ENCODE data around the gene CEP350.

DNA sequence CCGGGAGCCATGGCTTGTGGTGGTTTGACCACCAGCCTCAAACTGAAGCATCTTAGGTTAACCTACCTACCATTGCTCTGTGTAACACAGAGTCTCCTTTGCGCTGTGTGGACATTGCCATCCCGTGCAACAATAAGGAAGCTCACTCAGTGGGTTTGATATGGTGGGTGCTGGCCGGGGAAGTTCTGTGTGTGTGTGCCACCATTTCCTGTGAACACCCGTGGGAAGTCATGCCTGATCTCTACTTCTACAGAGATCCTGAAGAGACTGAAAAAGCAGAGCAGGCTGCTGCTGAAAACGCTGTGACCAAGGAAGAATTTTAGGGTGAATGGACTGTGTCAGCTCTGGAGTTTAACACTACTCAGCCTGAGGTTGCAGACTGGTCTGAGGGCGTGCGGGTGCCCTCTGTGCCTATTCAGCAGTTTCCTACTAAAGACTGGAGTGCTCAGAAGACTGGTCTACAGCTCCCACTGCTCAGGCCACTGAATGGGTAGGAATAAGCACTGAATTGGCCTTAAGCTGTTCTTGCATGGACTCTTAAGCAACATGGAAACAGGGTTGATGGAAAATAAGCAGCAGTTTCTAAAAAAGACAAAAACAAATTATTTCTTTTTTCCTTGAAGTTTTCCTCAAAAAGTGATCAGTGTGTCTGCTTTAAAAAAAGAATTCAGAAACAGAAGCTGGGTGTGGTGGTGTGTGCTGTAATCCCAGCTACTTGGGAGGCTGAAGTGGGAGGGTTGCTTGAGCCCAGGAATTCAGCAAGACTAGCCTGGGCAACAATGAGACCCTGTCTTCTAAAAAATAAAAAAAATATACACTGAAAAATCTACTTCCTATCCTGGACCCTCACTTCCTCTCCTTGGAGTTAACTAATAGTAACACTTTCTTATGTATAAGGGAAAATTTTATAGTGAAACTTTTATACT, 14.6 kb downstream of the CEP350 start:
- TF ChIP-seq, protein P1, sequence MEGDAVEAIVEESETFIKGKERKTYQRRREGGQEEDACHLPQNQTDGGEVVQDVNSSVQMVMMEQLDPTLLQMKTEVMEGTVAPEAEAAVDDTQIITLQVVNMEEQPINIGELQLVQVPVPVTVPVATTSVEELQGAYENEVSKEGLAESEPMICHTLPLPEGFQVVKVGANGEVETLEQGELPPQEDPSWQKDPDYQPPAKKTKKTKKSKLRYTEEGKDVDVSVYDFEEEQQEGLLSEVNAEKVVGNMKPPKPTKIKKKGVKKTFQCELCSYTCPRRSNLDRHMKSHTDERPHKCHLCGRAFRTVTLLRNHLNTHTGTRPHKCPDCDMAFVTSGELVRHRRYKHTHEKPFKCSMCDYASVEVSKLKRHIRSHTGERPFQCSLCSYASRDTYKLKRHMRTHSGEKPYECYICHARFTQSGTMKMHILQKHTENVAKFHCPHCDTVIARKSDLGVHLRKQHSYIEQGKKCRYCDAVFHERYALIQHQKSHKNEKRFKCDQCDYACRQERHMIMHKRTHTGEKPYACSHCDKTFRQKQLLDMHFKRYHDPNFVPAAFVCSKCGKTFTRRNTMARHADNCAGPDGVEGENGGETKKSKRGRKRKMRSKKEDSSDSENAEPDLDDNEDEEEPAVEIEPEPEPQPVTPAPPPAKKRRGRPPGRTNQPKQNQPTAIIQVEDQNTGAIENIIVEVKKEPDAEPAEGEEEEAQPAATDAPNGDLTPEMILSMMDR (IDR thresholded peaks at IDR 0.05) = no peak
- no peak for TF ChIP-seq POLR2A (IDR thresholded peaks at IDR 0.05)

Data from transverse colon (tissue), 3 donors.